NCI-H446 (cell line): Measurements from ENCODE around the gene SLC24A5.

Experiments used
- DNase-seq, 2 experiments: peaks; one replicate each; lab custom pipeline; 2025; lab: John Stamatoyannopoulos, UW

SLC24A5 gene

GRCh38 chr15:48120745-48121144 is at the start of gene SLC24A5:
Gene SLC24A5 (plus strand): TSS chr15:48120990. CDS start chr15:48121045, 55 bp downstream.
- DNase-seq: no peak

- DNase-seq: no peak
These were observed 47.8 kb upstream of the SLC24A5 start for GRCh38 chr15:48072941-48073340.

DNA sequence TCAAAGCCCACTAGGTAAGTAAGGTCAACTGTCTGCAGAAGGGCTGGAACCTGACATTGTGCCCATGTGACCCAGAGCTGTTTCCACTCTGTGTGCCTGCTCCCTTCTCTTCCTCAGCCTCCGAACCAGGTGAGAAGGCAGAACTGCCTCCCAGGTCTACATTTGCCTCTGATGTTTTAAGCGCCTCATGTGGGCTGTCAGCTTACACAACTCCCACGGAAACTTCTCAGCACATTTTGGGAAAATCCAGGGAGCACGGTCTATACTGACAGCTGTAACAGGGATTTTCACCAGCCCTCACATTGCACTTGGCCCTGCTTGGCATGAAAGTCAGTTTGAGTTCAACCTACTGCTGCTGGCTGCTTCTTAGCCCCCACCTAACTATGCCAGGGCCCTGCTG is 46.9 kb upstream of the SLC24A5 start:
- no peak for DNase-seq

GRCh38 chr15:48076454-48076853 is 44.3 kb upstream of the SLC24A5 start:
- DNase-seq: no peak

DNA sequence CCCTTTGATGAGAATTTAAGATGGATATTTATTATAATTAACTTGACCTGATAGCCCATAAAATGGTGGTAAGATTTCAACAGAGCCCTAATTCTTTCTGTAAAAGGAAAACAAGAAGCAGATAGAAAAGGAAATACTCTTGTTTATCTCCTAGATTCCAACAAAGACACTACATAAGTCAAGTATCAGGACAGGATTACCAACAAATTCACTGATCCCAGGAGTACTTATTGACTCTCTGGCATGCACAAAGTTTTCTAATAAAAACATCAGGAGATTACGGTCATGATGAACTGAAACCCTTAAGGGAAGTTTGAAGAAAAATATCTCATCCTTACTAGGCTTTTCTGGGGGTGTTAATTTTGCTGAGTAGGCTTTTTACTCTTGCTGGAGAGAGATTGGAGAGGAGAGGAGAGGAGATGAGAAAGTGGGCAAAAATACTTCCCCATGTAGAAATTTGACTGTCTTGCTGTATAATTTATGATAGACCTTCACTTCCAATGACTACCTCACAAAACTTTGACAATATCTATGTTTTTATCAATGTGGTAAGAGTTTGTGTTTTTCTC is 43.1 kb upstream of the SLC24A5 start:
- no peak for DNase-seq

GRCh38 chr15:48084759-48085590 is 35.8 kb upstream of the SLC24A5 start:
- DNase-seq: peak; percentile 50 to 85

DNA sequence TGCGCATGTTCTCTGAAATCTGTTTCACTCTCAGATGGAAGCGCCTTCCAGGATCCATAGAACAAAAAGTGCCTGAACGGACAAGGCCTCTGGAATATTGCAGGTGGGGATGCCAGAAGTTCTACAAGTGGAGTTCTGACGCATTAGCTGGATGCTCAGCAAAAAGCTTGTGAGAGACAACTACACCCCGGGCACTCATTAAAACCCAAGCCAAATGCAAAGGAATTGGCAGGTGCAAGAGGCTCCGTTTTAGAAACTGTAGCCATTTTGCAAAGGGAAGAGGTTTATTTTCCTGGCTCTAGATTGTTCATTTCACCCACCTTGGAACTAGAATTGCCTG is 35.2 kb upstream of the SLC24A5 start:
- peak; percentile 40 to 76 for DNase-seq

GRCh38 chr15:48086133-48086532 is 34.7 kb upstream of the SLC24A5 start:
- peak; percentile 32 to 76 for DNase-seq

GRCh38 chr15:48086576-48086975 is 34.2 kb upstream of the SLC24A5 start:
- peak; percentile 37 to 80 for DNase-seq

DNA sequence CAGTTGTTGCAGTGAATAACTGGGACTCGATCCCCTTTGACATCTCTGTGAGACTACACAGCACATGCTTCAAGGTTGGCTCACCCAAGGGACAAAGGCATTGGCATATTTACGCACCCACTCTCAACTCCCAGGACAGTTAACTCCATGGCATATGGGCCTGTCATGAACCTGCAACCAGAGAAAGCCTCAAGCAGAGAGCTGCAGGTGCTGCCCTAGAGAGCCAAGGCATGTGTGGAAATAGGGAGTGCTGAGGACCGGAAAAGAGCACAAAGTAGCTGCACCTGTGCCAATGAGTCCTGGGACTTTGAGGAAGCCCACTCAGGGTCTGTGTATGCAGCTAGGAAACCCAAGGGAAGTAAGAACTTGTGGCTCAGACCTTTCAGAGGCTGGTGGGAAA is 32.9 kb upstream of the SLC24A5 start:
- DNase-seq: no peak

GRCh38 chr15:48089702-48090101 is 31.1 kb upstream of the SLC24A5 start:
- no peak for DNase-seq

DNA sequence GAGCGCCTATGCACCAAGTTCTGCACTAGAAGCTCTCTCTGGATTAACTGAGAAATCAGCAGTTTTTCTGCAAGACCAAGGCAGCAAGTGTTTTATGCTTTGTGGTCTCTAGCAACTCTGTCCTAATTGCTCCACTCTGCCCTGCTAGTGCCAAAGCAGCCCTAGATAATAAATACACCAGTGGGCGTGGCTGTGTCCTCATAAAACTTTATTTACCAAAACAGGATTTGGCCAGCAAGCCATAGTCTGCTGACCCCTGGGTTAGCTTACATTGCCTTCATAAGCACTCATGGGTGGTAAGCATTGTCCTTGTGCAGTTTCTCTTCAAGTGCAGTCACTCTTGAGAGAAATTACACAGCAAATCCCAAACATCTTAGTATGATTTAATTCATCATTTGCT is 30.7 kb upstream of the SLC24A5 start:
- DNase-seq: no peak

DNA sequence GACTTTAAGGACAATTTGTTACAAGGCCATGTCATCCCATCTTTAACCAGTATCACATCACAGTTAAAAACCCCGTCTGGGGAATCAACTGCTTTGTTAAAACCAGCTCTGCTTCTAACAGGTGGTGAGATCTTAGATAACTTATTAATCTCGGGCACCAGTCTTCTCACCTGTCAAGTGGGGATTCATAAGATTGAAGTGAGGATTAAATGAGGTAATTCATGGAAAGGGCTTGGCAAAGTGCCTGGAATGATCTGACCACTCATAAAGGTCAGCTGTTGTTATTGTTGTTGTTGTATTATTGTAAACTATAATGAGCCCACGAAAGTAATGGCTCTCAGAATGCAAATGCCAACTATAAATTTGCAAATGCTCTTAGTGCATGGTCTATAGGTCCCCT is 30.1 kb upstream of the SLC24A5 start:
- DNase-seq: no peak

GRCh38 chr15:48091522-48091921 is 29.3 kb upstream of the SLC24A5 start:
- DNase-seq: peak in 1 of 2 experiments; percentile 33

DNA sequence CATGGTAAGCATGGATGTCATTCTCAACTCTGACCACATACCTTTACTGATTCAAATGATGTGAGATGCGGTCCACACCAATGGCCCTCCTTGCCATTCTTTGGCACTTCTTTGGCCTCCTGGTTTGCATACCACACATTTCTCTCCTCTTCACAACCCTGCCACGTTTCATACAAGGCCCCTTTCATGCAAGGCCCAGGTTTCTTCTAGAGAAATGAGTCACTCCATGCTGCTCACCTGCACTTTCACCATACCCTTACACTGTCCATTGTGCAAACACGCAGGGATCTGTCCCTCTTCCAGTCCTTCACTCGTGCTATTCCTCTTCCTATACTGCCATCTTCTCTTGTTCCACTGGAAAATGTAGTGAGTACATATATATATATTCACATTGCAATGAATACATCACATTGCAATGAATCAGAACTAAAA is 24.4 kb upstream of the SLC24A5 start:
- no peak for DNase-seq

DNA sequence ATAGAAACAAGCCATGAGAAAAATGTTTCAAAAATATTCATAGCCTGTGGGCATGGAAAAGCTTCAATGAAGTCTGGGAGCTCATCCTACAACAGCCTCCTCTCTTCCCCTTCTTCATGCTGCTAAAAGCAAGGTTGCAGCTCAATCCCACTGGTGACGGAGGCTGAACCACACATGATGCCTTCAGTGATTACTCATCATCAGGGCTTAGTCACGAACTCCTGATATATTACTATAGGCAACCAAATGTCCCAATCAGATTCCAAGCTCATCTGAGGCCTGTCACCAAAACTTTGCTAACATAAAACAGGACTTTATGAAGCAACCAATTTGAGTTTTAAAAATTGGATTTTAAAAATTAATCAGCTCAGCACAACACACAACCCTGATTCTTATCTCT is 24.0 kb upstream of the SLC24A5 start:
- no peak for DNase-seq

GRCh38 chr15:48097264-48097663 is 23.5 kb upstream of the SLC24A5 start:
- no peak for DNase-seq

DNA sequence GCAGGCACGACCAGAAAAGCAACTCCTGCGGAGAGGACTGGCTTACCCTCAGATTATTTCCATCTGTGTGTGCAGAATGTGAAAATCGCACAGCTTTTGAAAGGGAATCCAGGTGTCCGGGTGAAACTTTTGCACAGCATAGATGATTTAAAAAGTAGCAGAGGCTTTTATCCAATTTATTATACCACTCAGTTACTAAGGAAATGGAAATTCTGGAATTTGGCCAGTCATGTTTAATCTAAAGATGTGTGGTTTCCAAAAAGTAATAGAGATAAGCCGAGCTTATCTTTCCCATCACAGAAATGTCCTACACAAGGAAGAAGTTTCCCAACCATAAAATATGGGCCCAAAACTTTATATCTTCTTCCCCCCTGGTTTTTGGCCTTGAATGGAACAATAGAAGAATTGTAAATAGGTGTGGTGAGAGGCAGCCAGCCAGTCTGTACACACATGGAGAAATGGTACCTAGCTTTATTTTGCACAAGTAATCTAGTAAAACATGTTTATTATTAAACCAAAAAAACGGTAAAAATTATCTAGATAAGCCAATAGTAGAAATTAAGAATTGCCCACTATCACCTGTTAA is 19.3 kb upstream of the SLC24A5 start:
- DNase-seq: no peak

DNA sequence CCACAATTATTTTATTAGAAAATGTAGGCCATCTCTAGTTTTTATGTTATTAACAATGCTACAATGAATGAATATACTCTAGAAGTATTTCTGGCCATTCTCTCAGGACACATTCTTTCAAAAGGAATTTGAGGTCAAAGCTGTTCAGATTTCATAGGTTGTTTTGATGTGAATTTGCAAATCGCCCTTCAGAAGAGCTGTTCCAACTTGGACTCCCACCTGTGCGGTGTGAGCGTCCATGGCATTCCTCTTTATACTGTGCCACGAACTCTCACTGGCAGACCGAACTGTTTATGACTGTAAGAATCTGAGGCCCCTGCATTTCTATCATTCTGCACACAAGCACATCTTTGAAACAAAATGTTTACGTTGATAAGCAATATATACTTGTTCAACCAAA is 18.6 kb upstream of the SLC24A5 start:
- no peak for DNase-seq

DNA sequence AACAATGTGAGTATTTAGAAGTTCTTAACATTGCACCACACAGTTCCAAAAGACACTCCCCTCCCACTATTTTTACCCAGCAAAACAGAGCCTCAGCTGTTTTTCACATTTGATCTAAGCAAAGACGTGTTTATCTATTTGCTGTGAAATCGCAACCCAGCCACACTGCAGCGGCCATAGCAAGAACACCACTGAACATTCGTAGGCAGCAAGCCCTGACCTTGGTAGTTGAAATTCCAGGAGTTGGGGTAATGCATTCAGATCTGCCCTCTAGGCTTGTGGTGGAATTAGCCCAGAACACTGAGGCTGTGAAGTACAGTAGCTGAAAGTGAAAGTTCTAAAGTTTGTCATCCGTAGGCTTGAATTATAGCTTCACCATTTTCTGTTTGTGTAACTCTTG is 17.1 kb upstream of the SLC24A5 start:
- no peak for DNase-seq

DNA sequence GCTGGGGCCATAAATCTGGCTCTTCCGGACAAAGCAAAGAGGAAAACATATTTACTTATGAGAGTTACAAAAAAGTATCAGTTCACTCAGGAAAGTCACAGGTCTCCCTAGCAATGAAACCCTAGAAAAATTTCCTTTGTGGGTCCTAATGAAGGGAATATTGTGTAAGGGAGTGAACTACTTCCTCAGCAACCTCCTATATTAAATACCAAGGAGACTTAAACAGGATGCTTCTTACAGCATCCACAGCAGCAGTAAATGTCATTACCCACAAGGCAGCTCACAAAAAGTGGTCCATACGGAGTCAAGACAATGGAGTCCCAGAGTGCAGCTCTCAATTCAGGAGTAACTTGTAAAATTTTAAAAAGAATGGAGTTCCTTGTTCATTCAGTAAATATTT is 14.9 kb upstream of the SLC24A5 start:
- no peak for DNase-seq

DNA sequence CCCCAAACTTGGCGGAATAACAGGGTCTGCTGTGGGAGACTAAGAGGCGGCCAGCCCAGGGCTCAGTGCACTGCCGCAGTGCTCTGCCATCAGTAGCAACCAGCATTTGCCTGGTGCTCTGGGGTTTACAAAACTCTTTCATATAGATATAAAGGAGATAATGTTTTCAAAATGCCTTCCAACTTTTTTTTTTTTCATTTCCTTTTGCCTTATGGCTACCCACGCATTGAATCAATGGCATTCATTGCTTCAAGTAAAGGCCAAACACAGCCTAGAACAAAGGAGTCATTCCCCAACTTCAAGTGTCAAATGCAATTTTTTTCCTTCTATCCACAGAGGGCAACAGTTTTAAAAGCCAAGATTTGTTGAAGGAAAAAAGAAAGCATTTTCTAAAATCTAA is 11.6 kb upstream of the SLC24A5 start:
- DNase-seq: no peak

- no peak for DNase-seq
These were observed 10.8 kb upstream of the SLC24A5 start for GRCh38 chr15:48109856-48110531.
